NCI-H226 (cell line): ENCODE data around the gene MYLK3.

Source experiments
- DNase-seq: peaks from one replicate; pipeline ENCODE4 v3.0.0-alpha.2; 2015

Gene MYLK3

GRCh38 chr16:46721885-46722284 is 26.3 kb downstream of the MYLK3 start:
- DNase-seq = no peak

- DNase-seq = no peak
Observed at GRCh38 chr16:46720619-46721018, 27.5 kb downstream of the MYLK3 start.

GRCh38 chr16:46719528-46719927 is 28.6 kb downstream of the MYLK3 start:
- DNase-seq = no peak

GRCh38 chr16:46718214-46718613 is 29.9 kb downstream of the MYLK3 start:
- DNase-seq = no peak

- no peak for DNase-seq
Observed at GRCh38 chr16:46717692-46718091, 30.5 kb downstream of the MYLK3 start.

- no peak for DNase-seq
Observed at GRCh38 chr16:46715769-46716305, 32.3 kb downstream of the MYLK3 start.

GRCh38 chr16:46714797-46715591 is 33.1 kb downstream of the MYLK3 start:
- DNase-seq = no peak

GRCh38 chr16:46713634-46714033 is 34.5 kb downstream of the MYLK3 start:
- no peak for DNase-seq

- DNase-seq = no peak
Observed at GRCh38 chr16:46712911-46713310, 35.2 kb downstream of the MYLK3 start.

GRCh38 chr16:46711106-46712058 is 36.8 kb downstream of the MYLK3 start:
- DNase-seq = no peak

GRCh38 chr16:46709469-46710005 is 38.6 kb downstream of the MYLK3 start:
- DNase-seq = no peak

GRCh38 chr16:46706642-46707041 is 41.5 kb downstream of the MYLK3 start:
- no peak for DNase-seq

GRCh38 chr16:46702030-46702429 is 46.1 kb downstream of the MYLK3 start:
- no peak for DNase-seq

GRCh38 chr16:46701615-46702014 is 46.5 kb downstream of the MYLK3 start:
- no peak for DNase-seq

GRCh38 chr16:46700048-46700447 is 48.1 kb downstream of the MYLK3 start:
- DNase-seq = no peak

GRCh38 chr16:46696957-46697356 is 51.2 kb downstream of the MYLK3 start:
- no peak for DNase-seq

GRCh38 chr16:46695937-46696336 is 52.2 kb downstream of the MYLK3 start:
- no peak for DNase-seq

GRCh38 chr16:46693598-46693997 is 54.5 kb downstream of the MYLK3 start:
- no peak for DNase-seq

GRCh38 chr16:46691726-46692125 is 56.4 kb downstream of the MYLK3 start:
- DNase-seq = no peak

GRCh38 chr16:46690281-46691178 is 57.6 kb downstream of the MYLK3 start:
- no peak for DNase-seq

GRCh38 chr16:46689365-46690280 is 58.5 kb downstream of the MYLK3 start, which contains the start of gene ORC6:
Gene ORC6 (plus strand): TSS chr16:46689659. CDS start chr16:46689706, 47 bp downstream.
- peak; percentile 91 for DNase-seq
